HepG2 (cell line): ENCODE results near the gene RTKN2. TPM values are rescaled to one million over a fixed set of nuclear protein-coding genes. Genes with fewer than 3 reads are reported as not detected.

Experiments
- CEBPB ChIP-seq: IDR thresholded peaks from 2 replicates; pipeline ENCODE4 v1.6.1; 2011; ENCODE audit warnings: low read depth, low read length, improper control_type of control experiment, borderline replicate concordance
- FOXJ3 ChIP-seq: sonication (generic); formaldehyde crosslinking; IDR thresholded peaks from 2 replicates; pipeline ENCODE4 v1.4.0; 2020; ENCODE audit warnings: missing genetic modification reagents, mild to moderate bottlenecking, borderline replicate concordance
- HMGXB3 ChIP-seq: sonication (generic); formaldehyde crosslinking; IDR thresholded peaks from 2 replicates; pipeline ENCODE4 v1.4.0; 2020; ENCODE audit warnings: missing genetic modification reagents, borderline replicate concordance
- HNF1B ChIP-seq: sonication (generic); formaldehyde crosslinking; IDR thresholded peaks from 2 replicates; pipeline ENCODE4 v1.5.1; 2020; ENCODE audit warnings: mild to moderate bottlenecking, moderate library complexity, missing genetic modification reagents
- HOXA5 ChIP-seq: sonication (generic); formaldehyde crosslinking; IDR thresholded peaks from 2 replicates; pipeline ENCODE4 v1.4.0; 2020; ENCODE audit warnings: missing genetic modification reagents
- IKZF1 ChIP-seq: fragments of 450-650 bp; IDR thresholded peaks from 2 replicates; pipeline ENCODE4 v1.7.1; 2016
- JUN ChIP-seq: sonication (generic); formaldehyde crosslinking; IDR thresholded peaks from 2 replicates; pipeline ENCODE4 v1.4.0; 2020; ENCODE audit warnings: mild to moderate bottlenecking, missing genetic modification reagents
- MAFK ChIP-seq, 2 experiments: IDR thresholded peaks in 1 of 2; conservative IDR thresholded peaks in 1 of 2; 2 replicates each; pipeline ENCODE4 v1.6.1; 2011; ENCODE audit warnings: improper control_type of control experiment in 2 of 2, low read length in 2 of 2
- NFATC3 ChIP-seq: sonication (generic); formaldehyde crosslinking; IDR thresholded peaks from 2 replicates; pipeline ENCODE4 v1.5.1; 2020; ENCODE audit warnings: mild to moderate bottlenecking, missing genetic modification reagents
- NR2F6 ChIP-seq, 2 experiments: IDR thresholded peaks; 2 replicates each; pipeline ENCODE4 v1.6.1; 2016; ENCODE audit warnings: antibody characterized with exemption in 1 of 2, mild to moderate bottlenecking in 1 of 2
- POLR2G ChIP-seq: fragments of 200-400 bp; formaldehyde crosslinking; IDR thresholded peaks from 2 replicates; pipeline ENCODE4 v1.6.1; 2018; ENCODE audit warnings: mild to moderate bottlenecking, low read depth, low read length, moderate library complexity
- RBFOX2 ChIP-seq: fragments of 200-400 bp; formaldehyde crosslinking; IDR thresholded peaks from 2 replicates; pipeline ENCODE4 v1.6.1; 2017; ENCODE audit warnings: low read depth, mild to moderate bottlenecking, low read length
- SAP130 ChIP-seq: IDR thresholded peaks from 2 replicates; pipeline ENCODE4 v1.6.1; 2016; ENCODE audit warnings: low read depth
- SNAI1 ChIP-seq: sonication (generic); formaldehyde crosslinking; IDR thresholded peaks from 2 replicates; pipeline ENCODE4 v1.5.0; 2020; ENCODE audit warnings: mild to moderate bottlenecking, missing genetic modification reagents, borderline replicate concordance
- SNAPC5 ChIP-seq: sonication (generic); formaldehyde crosslinking; IDR thresholded peaks from 2 replicates; pipeline ENCODE4 v1.8.1; 2023; ENCODE audit warnings: mild to moderate bottlenecking, missing genetic modification reagents, borderline replicate concordance
- SPEN ChIP-seq: sonication (generic); formaldehyde crosslinking; IDR thresholded peaks from 2 replicates; pipeline ENCODE4 v1.5.1; 2020; ENCODE audit warnings: low read depth, mild to moderate bottlenecking, missing genetic modification reagents
- TCF7 ChIP-seq: sonication (generic); IDR thresholded peaks from 2 replicates; pipeline ENCODE4 v1.6.1; 2016; ENCODE audit warnings: antibody characterized with exemption, low read depth
- ZBTB8A ChIP-seq: sonication (generic); formaldehyde crosslinking; IDR thresholded peaks from 2 replicates; pipeline ENCODE4 v1.4.0; 2020; ENCODE audit warnings: mild to moderate bottlenecking, low read depth, missing genetic modification reagents, borderline replicate concordance
- ZNF503 ChIP-seq: sonication (generic); formaldehyde crosslinking; IDR thresholded peaks from 2 replicates; pipeline ENCODE4 v1.4.0; 2020; ENCODE audit warnings: missing genetic modification reagents
- ZNF607 ChIP-seq: sonication (generic); formaldehyde crosslinking; IDR thresholded peaks from 2 replicates; pipeline ENCODE4 v1.5.1; 2020; ENCODE audit warnings: missing genetic modification reagents, mild to moderate bottlenecking, borderline replicate concordance
- ZNF747 ChIP-seq: sonication (generic); formaldehyde crosslinking; IDR thresholded peaks from 2 replicates; pipeline ENCODE4 v1.8.1; 2023; ENCODE audit warnings: missing genetic modification reagents, mild to moderate bottlenecking, borderline replicate concordance
- ZNF772 ChIP-seq: sonication (generic); formaldehyde crosslinking; IDR thresholded peaks from 2 replicates; pipeline ENCODE4 v1.5.0; 2020; ENCODE audit warnings: mild to moderate bottlenecking, missing genetic modification reagents
- ZSCAN31 ChIP-seq: sonication (generic); formaldehyde crosslinking; IDR thresholded peaks from 2 replicates; pipeline ENCODE4 v1.5.0; 2020; ENCODE audit warnings: low read depth, mild to moderate bottlenecking, missing genetic modification reagents
- polyA plus RNA-seq, 8 experiments: library from polyadenylated mRNA; depleted of rRNA in 3 of 8; stranded (reverse) in 7 of 8; unstranded in 1 of 8; fragments of >200 nt; fragmentation: Illumina TruSeq in 4 of 8; extraction: Trizol in 4 of 8; gene quantifications; 2 replicates each; pipeline versions ENCODE4 v1.2.1 to v1.2.3, GENCODE V29; 2011 to 2016; ENCODE audit warnings: low read depth in 4 of 8, missing spikeins in 1 of 8, mixed read lengths in 1 of 8; ENCODE audit not compliant: insufficient read depth in 1 of 8
- total RNA-seq, 5 experiments: library from RNA; depleted of rRNA; stranded (reverse); fragments of >200 nt; fragmentation: Illumina TruSeq; extraction: Trizol; gene quantifications; 2 replicates each; pipeline ENCODE4 v1.2.3, GENCODE V29; 2016; ENCODE audit warnings: low read depth in 1 of 5

RTKN2 gene
- total and polyA plus RNA-seq, 2 of the 13 experiments (the other 11 are each of a cell fraction or from before 2014, with no cell fraction given): 2.2 to 7.0 TPM

- TF ChIP-seq HMGXB3 (CRISPR knock-in tag) (peak; percentile 74; the same call in 1 of the 2 replicates), SAP130 (CRISPR knock-in tag) (peak; percentile 99), IKZF1 (no peak), SNAPC5 (no peak), SPEN (CRISPR knock-in tag) (peak; percentile 63), HOXA5 (CRISPR knock-in tag) (0 out of 2 replicates have a peak, but pooled peaks have one; percentile 50), ZNF772 (no peak), NFATC3 (no peak), ZNF747 (no peak), HNF1B (CRISPR knock-in tag) (no peak), ZNF607 (no peak; the same call in 1 of the 2 replicates), TCF7 (no peak), SNAI1 (CRISPR knock-in tag) (no peak), ZNF503 (CRISPR knock-in tag) (no peak; the same call in 1 of the 2 replicates), POLR2G (peak; percentile 47), FOXJ3 (CRISPR knock-in tag) (no peak), JUN (no peak), MAFK (conservative IDR thresholded peaks at IDR 0.05 in 1 of 2, IDR thresholded peaks at IDR 0.05 in 1 of 2; ENCODE audit: low read length in 2 of 2) (no peak), NR2F6 (IDR thresholded peaks at IDR 0.05) (no peak), NR2F6 (CRISPR knock-in tag; IDR thresholded peaks at IDR 0.05) (peak; percentile 30; the same call in 1 of the 2 replicates), CEBPB (no peak), ZSCAN31 (CRISPR knock-in tag) (peak; percentile 64), RBFOX2 (peak; percentile 76), ZBTB8A (CRISPR knock-in tag) (no peak)
Measured at GRCh38 chr10:62268399-62269114, at the start of gene RTKN2 (continued).
